Adrenal gland (tissue), 5 donors: ENCODE results near the gene SHISAL1.

ENCODE experiments used
- POLR2A ChIP-seq, 2 donors: fragments of 450-650 bp; IDR thresholded peaks; one replicate each; pipeline ENCODE4 v1.6.1; 2017; ENCODE audit warnings: antibody characterized with exemption in 2 of 2, mild to moderate bottlenecking in 2 of 2, moderate library complexity in 1 of 2
- TF ChIP-seq, protein P1 (sequence below), 6 experiments: fragments of 450-650 bp in 4 of 6; fragments of 200-600 bp in 2 of 6; sonication (generic) in 1 of 6; IDR thresholded peaks; 1 replicate in 5 of 6; 2 replicates in 1 of 6; pipeline versions ENCODE4 v1.5.1 to v1.8.0; 2016 to 2021; ENCODE audit warnings: antibody characterized with exemption in 6 of 6, mild to moderate bottlenecking in 2 of 6, moderate library complexity in 1 of 6
- donor health status: DM: no; HTN: no; CAD: no.

DNA sequence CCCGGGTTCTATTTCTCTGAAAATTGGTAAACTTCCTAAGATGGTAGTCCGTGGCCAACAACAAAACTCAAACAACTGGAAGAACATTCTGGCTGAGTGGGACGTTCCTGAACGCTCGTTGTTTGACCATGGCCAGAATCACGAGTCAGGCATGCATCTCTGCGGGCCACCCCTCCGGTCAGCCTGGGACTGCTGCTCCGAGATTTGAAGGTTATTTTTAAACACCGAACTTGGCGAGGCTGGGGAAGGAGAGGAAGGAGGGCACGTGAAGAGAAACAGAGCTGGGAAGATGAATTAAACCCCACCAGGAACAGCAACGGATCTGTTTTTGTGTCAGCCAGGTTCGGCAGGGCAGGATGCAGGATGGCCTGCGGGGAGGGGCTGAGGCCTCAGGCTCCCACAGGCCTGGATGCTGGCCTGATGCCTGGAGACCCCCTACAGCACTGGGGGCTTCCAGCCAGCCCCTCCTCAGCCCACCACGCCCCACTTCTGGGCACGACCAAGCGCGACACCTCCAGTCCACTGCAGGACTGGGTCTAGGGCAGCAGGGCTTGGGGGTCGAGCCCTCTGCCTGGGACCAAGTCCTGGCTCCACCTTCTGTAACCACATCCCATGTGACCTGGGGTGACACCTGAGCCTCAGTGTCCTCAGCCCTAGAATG, 5.1 kb downstream of the SHISAL1 start:
- TF ChIP-seq, protein P1, sequence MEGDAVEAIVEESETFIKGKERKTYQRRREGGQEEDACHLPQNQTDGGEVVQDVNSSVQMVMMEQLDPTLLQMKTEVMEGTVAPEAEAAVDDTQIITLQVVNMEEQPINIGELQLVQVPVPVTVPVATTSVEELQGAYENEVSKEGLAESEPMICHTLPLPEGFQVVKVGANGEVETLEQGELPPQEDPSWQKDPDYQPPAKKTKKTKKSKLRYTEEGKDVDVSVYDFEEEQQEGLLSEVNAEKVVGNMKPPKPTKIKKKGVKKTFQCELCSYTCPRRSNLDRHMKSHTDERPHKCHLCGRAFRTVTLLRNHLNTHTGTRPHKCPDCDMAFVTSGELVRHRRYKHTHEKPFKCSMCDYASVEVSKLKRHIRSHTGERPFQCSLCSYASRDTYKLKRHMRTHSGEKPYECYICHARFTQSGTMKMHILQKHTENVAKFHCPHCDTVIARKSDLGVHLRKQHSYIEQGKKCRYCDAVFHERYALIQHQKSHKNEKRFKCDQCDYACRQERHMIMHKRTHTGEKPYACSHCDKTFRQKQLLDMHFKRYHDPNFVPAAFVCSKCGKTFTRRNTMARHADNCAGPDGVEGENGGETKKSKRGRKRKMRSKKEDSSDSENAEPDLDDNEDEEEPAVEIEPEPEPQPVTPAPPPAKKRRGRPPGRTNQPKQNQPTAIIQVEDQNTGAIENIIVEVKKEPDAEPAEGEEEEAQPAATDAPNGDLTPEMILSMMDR (IDR thresholded peaks at IDR 0.05): no peak
- TF ChIP-seq POLR2A (IDR thresholded peaks at IDR 0.05): no peak
